A673 (cell line): ENCODE results near the gene NCLN.

Source experiments
- CTCF ChIP-seq: fragments of 300-800, 200-600 bp; sonication (generic); conservative IDR thresholded peaks from 2 replicates; pipeline ENCODE4 v1.5.1; 2017; ENCODE audit warnings: low read depth, mild to moderate bottlenecking, antibody characterized with exemption, low read length, moderate library complexity, mixed read lengths
- EZH2 ChIP-seq: fragments of 200-600 bp; sonication (generic); IDR thresholded peaks from 2 replicates; pipeline ENCODE4 v1.6.1; 2017; ENCODE audit warnings: borderline replicate concordance, low read depth, mild to moderate bottlenecking, mixed read lengths, antibody characterized with exemption, low read length; ENCODE audit not compliant: poor library complexity, severe bottlenecking

- TF ChIP-seq CTCF (no peak), EZH2 (no peak)
Observed at GRCh38 chr19:3159565-3159964, 26.2 kb upstream of the NCLN start.
